Activated CD4-positive, alpha-beta T cell treated with anti-CD3 and anti-CD28 coated beads for 36 hours (primary cell): ENCODE data around the gene RCN2. TPM values are rescaled to one million over a fixed set of nuclear protein-coding genes. Genes with fewer than 3 reads are reported as not detected.
"Not testable (repeated sequence)": the region's sequence is repeated elsewhere in the genome, so short reads cannot be mapped to it uniquely, and the experiment has no call there.

Experiments
- ATAC-seq: fragments of 200-7000 bp; cut with Tn5 transposase; one replicate; pipeline ENCODE4 v1.10.0; 2021; ENCODE audit warnings: mild to moderate bottlenecking, moderate library complexity
- CTCF ChIA-PET: fragments of 350-600 bp; sonication (Branson Sonifier 250); formaldehyde crosslinking; loops from one replicate; lab custom pipeline; 2021; ENCODE audit warnings: antibody characterized with exemption; lab: Charles Lee
- POLR2A ChIA-PET: fragments of 350-600 bp; sonication (Branson Sonifier 250); formaldehyde crosslinking; loops from one replicate; lab custom pipeline; 2021; ENCODE audit warnings: antibody characterized with exemption, inconsistent platforms; lab: Charles Lee
- DNase-seq: peaks from one replicate; pipeline ENCODE4 v3.0.0-alpha.2; 2020
- H3K27ac Mint-ChIP-seq: one replicate; pipeline ENCODE4 v1.8.0; 2021; ENCODE audit warnings: mixed read lengths
- H3K27me3 Mint-ChIP-seq: one replicate; pipeline ENCODE4 v1.8.0; 2021; ENCODE audit warnings: mixed read lengths
- H3K36me3 Mint-ChIP-seq: one replicate; pipeline ENCODE4 v1.8.0; 2021; ENCODE audit warnings: low read depth, mixed read lengths
- H3K4me1 Mint-ChIP-seq: one replicate; pipeline ENCODE4 v1.8.0; 2021; ENCODE audit warnings: mixed read lengths
- H3K4me3 Mint-ChIP-seq: one replicate; pipeline ENCODE4 v1.8.0; 2021; ENCODE audit warnings: mild to moderate bottlenecking, moderate library complexity, mixed read lengths
- H3K9me3 Mint-ChIP-seq: one replicate; pipeline ENCODE4 v1.8.0; 2021; ENCODE audit warnings: low read depth, mixed read lengths
- intact Hi-C, 2 experiments: fragments of 100-400 bp; cut with DNase I in 1 of 2; cut with micrococcal nuclease in 1 of 2; formaldehyde crosslinking; loops; one replicate each; pipeline versions ENCODE4 v1.14.2 to v1.15.1; 2022 to 2024; cut with DNase I, micrococcal nuclease
- total RNA-seq, 2 experiments: library from RNA; stranded (reverse); gene quantifications; one replicate each; pipeline ENCODE4 v1.2.3, GENCODE V29; 2021

RCN2 gene
- 10 to 100 TPM; 16.6 to 18.9 TPM for total RNA-seq

- ATAC-seq (peak; percentile 99), DNase-seq (peak; percentile 96)
- peaks cover 31% of the 10 kb centered on the region for H3K4me1 Mint-ChIP-seq
- H3K9me3 Mint-ChIP-seq: no peaks in the 10 kb centered on the region
- H3K4me3 Mint-ChIP-seq: peak within 1 kb of the TSS; percentile 81
- CTCF ChIA-PET: interaction anchor here (0.7 to 1.3 kb wide), 3 partner anchors 10 to 41 kb away, joined by 3 to 5 read pairs (median 4); no protein-coding TSS in a partner anchor
- POLR2A ChIA-PET: interaction anchor here (0.5 to 0.7 kb wide), 4 partner anchors 24 to 97 kb away, joined by 3 to 4 read pairs (median 3); no protein-coding TSS in a partner anchor
- H3K36me3 Mint-ChIP-seq: peaks cover 19% of the 10 kb centered on the region
- intact Hi-C loops: loop anchor here (1.0 to 5.0 kb wide), 5 partner anchors 26 to 1479 kb away; partner anchors contain the start of genes HMG20A (in 2 of the 2), PEAK1 (in 2 of the 2), SCAPER (in 2 of the 2) and SIN3A (in 1 of the 2)
- peak within 1 kb of the TSS; percentile 85 for H3K27ac Mint-ChIP-seq
- H3K27me3 Mint-ChIP-seq: no peaks in the 10 kb centered on the region
These were observed at the start of gene RCN2 for GRCh38 chr15:76931397-76932134. Gene RCN2 (plus strand): TSS chr15:76931749. CDS start chr15:76931842, 93 bp downstream.

GRCh38 chr15:76885212-76885611 is 46.3 kb upstream of the RCN2 start:
- intact Hi-C loops: no loop called here
- DNase-seq (no peak), ATAC-seq (no peak)
- CTCF ChIA-PET: interaction anchor here (0.6 kb wide), 2 partner anchors 101 to 253 kb away, joined by 3 to 4 read pairs; no protein-coding TSS in a partner anchor
- no peak overlapping the region for H3K27ac Mint-ChIP-seq
- H3K4me3 Mint-ChIP-seq: no peak overlapping the region
- peaks cover 3% of the 10 kb centered on the region for H3K9me3 Mint-ChIP-seq
- POLR2A ChIA-PET: no interaction called here
- H3K4me1 Mint-ChIP-seq: peaks cover 15% of the 10 kb centered on the region
- H3K27me3 Mint-ChIP-seq: no peaks in the 10 kb centered on the region
- H3K36me3 Mint-ChIP-seq: peaks cover 28% of the 10 kb centered on the region

GRCh38 chr15:76887280-76888141 is 44.0 kb upstream of the RCN2 start:
- intact Hi-C loops, POLR2A ChIA-PET, DNase-seq, H3K27ac Mint-ChIP-seq, ATAC-seq, H3K9me3 Mint-ChIP-seq, H3K4me3 Mint-ChIP-seq, H3K27me3 Mint-ChIP-seq: not testable (repeated sequence)
- Mint-ChIP-seq H3K4me1 (peaks cover 15% of the 10 kb centered on the region), H3K36me3 (peaks cover 39% of the 10 kb centered on the region)
- CTCF ChIA-PET: interaction anchor here (1.6 kb wide), 1 partner anchor 15 kb away, joined by 5 read pairs; no protein-coding TSS in a partner anchor

- H3K4me3 Mint-ChIP-seq, DNase-seq, H3K27ac Mint-ChIP-seq, H3K27me3 Mint-ChIP-seq, POLR2A ChIA-PET, ATAC-seq, CTCF ChIA-PET, intact Hi-C loops: not testable (repeated sequence)
- Mint-ChIP-seq H3K9me3 (peaks cover 14% of the 10 kb centered on the region), H3K4me1 (peaks cover 28% of the 10 kb centered on the region), H3K36me3 (peaks cover 53% of the 10 kb centered on the region)
These were observed 38.7 kb upstream of the RCN2 start for GRCh38 chr15:76892836-76893235.

GRCh38 chr15:76894174-76894573 is 37.4 kb upstream of the RCN2 start:
- Mint-ChIP-seq H3K9me3 (peaks cover 14% of the 10 kb centered on the region), H3K4me3 (no peak overlapping the region), H3K27ac (no peak overlapping the region), H3K36me3 (peaks cover 55% of the 10 kb centered on the region), H3K27me3 (no peaks in the 10 kb centered on the region), H3K4me1 (peaks cover 19% of the 10 kb centered on the region)
- no peak for DNase-seq
- ChIA-PET POLR2A (no interaction called here), CTCF (interaction anchor here (0.9 to 1.1 kb wide), 2 partner anchors 20 to 52 kb away, joined by 3 read pairs; no protein-coding TSS in a partner anchor)
- intact Hi-C loops: no loop called here
- ATAC-seq: no peak

GRCh38 chr15:76898102-76898501 is 33.4 kb upstream of the RCN2 start:
- ATAC-seq: no peak
- no peak overlapping the region for H3K27ac Mint-ChIP-seq
- no peak overlapping the region for H3K4me3 Mint-ChIP-seq
- H3K36me3 Mint-ChIP-seq: peaks cover 34% of the 10 kb centered on the region
- no peak for DNase-seq
- CTCF ChIA-PET: interaction anchor here (1.2 kb wide), 1 partner anchor 207 kb away, joined by 3 read pairs; no protein-coding TSS in a partner anchor
- peaks cover 10% of the 10 kb centered on the region for H3K9me3 Mint-ChIP-seq
- intact Hi-C loops: no loop called here
- POLR2A ChIA-PET: no interaction called here
- peaks cover 23% of the 10 kb centered on the region for H3K4me1 Mint-ChIP-seq
- no peaks in the 10 kb centered on the region for H3K27me3 Mint-ChIP-seq

GRCh38 chr15:76899176-76899930 is 32.2 kb upstream of the RCN2 start:
- H3K9me3 Mint-ChIP-seq, H3K27ac Mint-ChIP-seq, H3K27me3 Mint-ChIP-seq, POLR2A ChIA-PET, DNase-seq, intact Hi-C loops, H3K4me3 Mint-ChIP-seq, ATAC-seq: not testable (repeated sequence)
- Mint-ChIP-seq H3K4me1 (peaks cover 31% of the 10 kb centered on the region), H3K36me3 (peaks cover 24% of the 10 kb centered on the region)
- CTCF ChIA-PET: interaction anchor here (1.2 kb wide), 1 partner anchor 206 kb away, joined by 3 read pairs; no protein-coding TSS in a partner anchor

GRCh38 chr15:76899931-76900310 is 31.6 kb upstream of the RCN2 start:
- H3K9me3 Mint-ChIP-seq, POLR2A ChIA-PET, H3K27me3 Mint-ChIP-seq, DNase-seq, H3K27ac Mint-ChIP-seq, CTCF ChIA-PET, ATAC-seq, H3K4me3 Mint-ChIP-seq: not testable (repeated sequence)
- Mint-ChIP-seq H3K36me3 (peaks cover 20% of the 10 kb centered on the region), H3K4me1 (peaks cover 29% of the 10 kb centered on the region)
- intact Hi-C loops: loop anchor here (5.0 kb wide), 1 partner anchor 122 kb away; no protein-coding TSS in a partner anchor

GRCh38 chr15:76901965-76902364 is 29.6 kb upstream of the RCN2 start:
- ChIA-PET POLR2A (no interaction called here), CTCF (interaction anchor here (1.5 kb wide), 1 partner anchor 59 kb away, joined by 4 read pairs; no protein-coding TSS in a partner anchor)
- intact Hi-C loops: loop anchor here (5.0 kb wide), 1 partner anchor 120 kb away; no protein-coding TSS in a partner anchor
- Mint-ChIP-seq H3K27me3 (no peaks in the 10 kb centered on the region), H3K4me3 (no peak overlapping the region), H3K4me1 (peaks cover 37% of the 10 kb centered on the region), H3K36me3 (peaks cover 12% of the 10 kb centered on the region), H3K9me3 (peaks cover 2% of the 10 kb centered on the region), H3K27ac (no peak overlapping the region)
- ATAC-seq (no peak), DNase-seq (no peak)

- H3K4me1 Mint-ChIP-seq: peaks cover 36% of the 10 kb centered on the region
- intact Hi-C loops: loop anchor here (5.0 kb wide), 1 partner anchor 119 kb away; no protein-coding TSS in a partner anchor
- peak overlapping the region; percentile 42 for H3K27ac Mint-ChIP-seq
- peaks cover 11% of the 10 kb centered on the region for H3K36me3 Mint-ChIP-seq
- H3K4me3 Mint-ChIP-seq: peak overlapping the region; percentile 87
- peaks cover 2% of the 10 kb centered on the region for H3K9me3 Mint-ChIP-seq
- ChIA-PET POLR2A (no interaction called here), CTCF (interaction anchor here (0.8 to 1.5 kb wide), 3 partner anchors 12 to 119 kb away, joined by 3 to 4 read pairs (median 3); no protein-coding TSS in a partner anchor)
- ATAC-seq (peak; percentile 28), DNase-seq (peak; percentile 16)
- no peaks in the 10 kb centered on the region for H3K27me3 Mint-ChIP-seq
These were observed 28.3 kb upstream of the RCN2 start for GRCh38 chr15:76903251-76903681.
